B cell (primary cell): ENCODE measurements around the gene COL25A1. TPM values are rescaled to one million over a fixed set of nuclear protein-coding genes. Genes with fewer than 3 reads are reported as not detected.

ENCODE experiments used
- ATAC-seq: fragments of 200-7000 bp; cut with Tn5 transposase; one replicate; pipeline ENCODE4 v1.10.0; 2021; ENCODE audit warnings: low read depth, mild to moderate bottlenecking, moderate number of reproducible peaks, moderate library complexity
- CTCF ChIA-PET: fragments of 350-600 bp; sonication (Branson Sonifier 250); formaldehyde crosslinking; loops from one replicate; lab custom pipeline; 2021; ENCODE audit warnings: antibody characterized with exemption, inconsistent platforms; lab: Charles Lee
- POLR2A ChIA-PET: fragments of 350-600 bp; sonication (Branson Sonifier 250); formaldehyde crosslinking; loops from one replicate; lab custom pipeline; 2021; ENCODE audit warnings: antibody characterized with exemption; lab: Charles Lee
- DNase-seq: peaks from one replicate; pipeline ENCODE4 v3.0.0; 2013
- H2AFZ ChIP-seq: 2 replicates; pipeline ENCODE4 v1.6.1; 2012; ENCODE audit warnings: mild to moderate bottlenecking, low read depth, low read length; ENCODE audit not compliant: insufficient read depth, poor library complexity, severe bottlenecking
- H3K27ac ChIP-seq, 2 donors: 1 replicate in 1 of 2; 2 replicates in 1 of 2; pipeline ENCODE4 v1.5.1; 2012 to 2013; ENCODE audit warnings: low read length in 2 of 2, mild to moderate bottlenecking in 2 of 2, moderate library complexity in 1 of 2
- H3K27me3 ChIP-seq, 4 experiments: fragments of 200-600 bp in 1 of 4; sonication (generic) in 1 of 4; replicated peaks in 1 of 4; 1 replicate in 2 of 4; 2 replicates in 2 of 4; pipeline versions ENCODE4 v1.6.1 to v1.7.0; 2013 to 2016; ENCODE audit warnings: low read length in 3 of 4, mild to moderate bottlenecking in 2 of 4, mixed read lengths in 1 of 4, moderate library complexity in 1 of 4; ENCODE audit not compliant: insufficient read depth in 4 of 4, control insufficient read depth in 3 of 4; ENCODE audit errors: control extremely low read depth in 1 of 4
- H3K36me3 ChIP-seq, 2 experiments: replicated peaks in 1 of 2; 1 replicate in 1 of 2; 2 replicates in 1 of 2; pipeline versions ENCODE4 v1.6.1 to v1.7.1; 2013; ENCODE audit warnings: low read length in 1 of 2; ENCODE audit not compliant: insufficient read depth in 2 of 2, control insufficient read depth in 1 of 2; ENCODE audit errors: control extremely low read depth in 1 of 2, extremely low read depth in 1 of 2
- H3K4me1 ChIP-seq, 2 donors: fragments of 200-600 bp in 1 of 2; sonication (generic) in 1 of 2; 1 replicate in 1 of 2; 2 replicates in 1 of 2; pipeline versions ENCODE4 v1.5.1 to v1.6.1; 2013 to 2017; ENCODE audit warnings: low read length in 2 of 2; ENCODE audit not compliant: control insufficient read depth in 2 of 2, insufficient read depth in 2 of 2
- H3K4me2 ChIP-seq: replicated peaks from 2 replicates; pipeline ENCODE3; 2012; ENCODE audit warnings: mild to moderate bottlenecking, low read depth, low read length; ENCODE audit not compliant: poor library complexity, severe bottlenecking
- H3K4me3 ChIP-seq, 5 experiments: fragments of 200-600 bp in 1 of 5; sonication (generic) in 1 of 5; 1 replicate in 3 of 5; 2 replicates in 2 of 5; pipeline versions ENCODE4 v1.5.1 to v1.7.0; 2011 to 2016; ENCODE audit warnings: low read length in 4 of 5, mild to moderate bottlenecking in 4 of 5, low read depth in 2 of 5, control low read depth in 1 of 5, moderate library complexity in 1 of 5; ENCODE audit not compliant: insufficient read depth in 1 of 5; ENCODE audit errors: control extremely low read depth in 1 of 5, extremely low read depth in 1 of 5
- H3K79me2 ChIP-seq: fragments of 200-600 bp; sonication (generic); one replicate; pipeline ENCODE4 v1.6.0; 2016; ENCODE audit warnings: low read length; ENCODE audit not compliant: control insufficient read depth, insufficient read depth
- H3K9ac ChIP-seq: fragments of 200-600 bp; sonication (generic); 2 replicates; pipeline ENCODE4 v1.6.1; 2017; ENCODE audit warnings: mild to moderate bottlenecking, low read length, moderate library complexity
- H3K9me3 ChIP-seq, 3 donors: one replicate each; pipeline versions ENCODE4 v1.6.1 to v1.7.1; 2013; ENCODE audit warnings: low read length in 2 of 3; ENCODE audit not compliant: control insufficient read depth in 2 of 3, insufficient read depth in 1 of 3; ENCODE audit errors: control extremely low read depth in 1 of 3
- H4K20me1 ChIP-seq: 2 replicates; pipeline ENCODE4 v1.6.0; 2012; ENCODE audit warnings: mild to moderate bottlenecking, low read length; ENCODE audit not compliant: insufficient read depth, control insufficient read depth, poor library complexity, severe bottlenecking
- H3K27ac Mint-ChIP-seq: one replicate; pipeline ENCODE4 v1.8.0; 2021; ENCODE audit warnings: mixed read lengths
- H3K27me3 Mint-ChIP-seq: one replicate; pipeline ENCODE4 v1.8.0; 2021; ENCODE audit warnings: mixed read lengths
- H3K4me1 Mint-ChIP-seq: one replicate; pipeline ENCODE4 v1.8.0; 2021; ENCODE audit warnings: mixed read lengths
- H3K4me3 Mint-ChIP-seq: one replicate; pipeline ENCODE4 v1.8.0; 2021; ENCODE audit warnings: mixed read lengths
- H3K9me3 Mint-ChIP-seq: one replicate; pipeline ENCODE4 v1.8.0; 2022; ENCODE audit warnings: mixed read lengths; ENCODE audit not compliant: insufficient read depth
- CTCF ChIP-seq: fragments of 200-600 bp; IDR thresholded peaks from one replicate; pipeline ENCODE4 v1.8.0; 2022; ENCODE audit warnings: antibody characterized with exemption, mild to moderate bottlenecking
- EZH2 ChIP-seq: IDR thresholded peaks from 2 replicates; pipeline ENCODE4 v1.6.1; 2012; ENCODE audit warnings: borderline replicate concordance, low read depth, mild to moderate bottlenecking, moderate library complexity, low read length; ENCODE audit not compliant: insufficient read depth, poor library complexity, severe bottlenecking
- WGBS: methylation state at CpG from one replicate; pipeline ENCODE4 v1.1.5; 2013; ENCODE audit warnings: missing lambda C conversion rate; ENCODE audit not compliant: insufficient coverage; 5-methylcytosine and 5-hydroxymethylcytosine counted together
- intact Hi-C: fragments of 100-400 bp; cut with micrococcal nuclease; formaldehyde crosslinking; loops from one replicate; pipeline ENCODE4 v1.10.0; 2022
- polyA plus RNA-seq: library from polyadenylated mRNA; depleted of rRNA; stranded (reverse); fragments of >200 nt; gene quantifications from 2 replicates; pipeline ENCODE4 v1.2.3, GENCODE V29; 2012
- total RNA-seq, 2 donors: library from RNA; stranded (reverse); fragments of 120-200 nt in 1 of 2; gene quantifications; 1 replicate in 1 of 2; 2 replicates in 1 of 2; pipeline versions ENCODE4 v1.2.3 to v1.2.4, GENCODE V29; 2013 to 2022

The COL25A1 gene
- total and polyA plus RNA-seq, 2 donors (not counting 1 experiment from before 2014, with no cell fraction given): not detected

- DNase-seq (no peak), ATAC-seq (no peak)
- Mint-ChIP-seq H3K4me3 (no peak overlapping the region), H3K27me3 (no peaks in the 10 kb centered on the region), H3K9me3 (no peaks in the 10 kb centered on the region), H3K4me1 (no peaks in the 10 kb centered on the region), H3K27ac (no peak overlapping the region)
- H3K9ac ChIP-seq: no peak overlapping the region
- no peak overlapping the region for H3K4me3 ChIP-seq
- no peaks in the 10 kb centered on the region for H4K20me1 ChIP-seq
- no peak overlapping the region for H3K27ac ChIP-seq
- H3K4me2 ChIP-seq: no peak overlapping the region
- no peak overlapping the region for H2AFZ ChIP-seq
- H3K9me3 ChIP-seq: no peaks in the 10 kb centered on the region
- TF ChIP-seq CTCF: no peak
- no peak for TF ChIP-seq EZH2
- H3K27me3 ChIP-seq: no peaks in the 10 kb centered on the region
- intact Hi-C loops: no loop called here
- no peaks in the 10 kb centered on the region for H3K79me2 ChIP-seq
- H3K4me1 ChIP-seq: no peaks in the 10 kb centered on the region
- no peaks in the 10 kb centered on the region for H3K36me3 ChIP-seq
- ChIA-PET CTCF (no interaction called here), POLR2A (no interaction called here)
- no CpG with 5 or more reads among the region's 3 CpGs for WGBS
Observed at GRCh38 chr4:108878806-108879205, 423.7 kb downstream of the COL25A1 start.

- Histone ChIP-seq H2AFZ (no peak overlapping the region), H3K4me1 (no peaks in the 10 kb centered on the region), H3K9ac (no peak overlapping the region), H3K4me2 (no peak overlapping the region), H3K36me3 (no peaks in the 10 kb centered on the region), H4K20me1 (no peaks in the 10 kb centered on the region), H3K79me2 (no peaks in the 10 kb centered on the region), H3K9me3 (no peaks in the 10 kb centered on the region), H3K4me3 (no peak overlapping the region), H3K27me3 (no peaks in the 10 kb centered on the region), H3K27ac (no peak overlapping the region)
- Mint-ChIP-seq H3K27me3 (no peaks in the 10 kb centered on the region), H3K27ac (no peak overlapping the region), H3K4me3 (no peak overlapping the region), H3K9me3 (no peaks in the 10 kb centered on the region), H3K4me1 (no peaks in the 10 kb centered on the region)
- CTCF ChIA-PET: no interaction called here
- no peak for TF ChIP-seq CTCF
- intact Hi-C loops: no loop called here
- WGBS: no CpG with 5 or more reads among the region's 2 CpGs
- POLR2A ChIA-PET: no interaction called here
- DNase-seq: no peak
- ATAC-seq: no peak
Observed at GRCh38 chr4:108877821-108878220, 424.6 kb downstream of the COL25A1 start.
